K562 (cell line): ENCODE results near the gene GPR27. TPM values are rescaled to one million over a fixed set of nuclear protein-coding genes. Genes with fewer than 3 reads are reported as not detected.

ENCODE experiments used
- ATAC-seq: fragments of 200-7000 bp; cut with Tn5 transposase; 3 replicates; pipeline ENCODE4 v1.9.1; 2020; ENCODE audit warnings: moderate library complexity
- BruUV-seq: library from RNA; stranded (reverse); fragments of 400-500 nt; replicated peaks from 2 replicates; lab custom pipeline; 2021; lab: Mats Ljungman, UMichigan
- CTCF ChIA-PET: fragments of 300-600 bp; formaldehyde crosslinking; extraction: SDS; loops from one replicate; lab custom pipeline; 2021; ENCODE audit warnings: low intra/inter-chr PET ratio; lab: Yijun Ruan, JAX
- POLR2A ChIA-PET: fragments of 300-600, 350-650 bp; sonication (Branson Sonifier 250); formaldehyde crosslinking; extraction: SDS; loops from one replicate; lab custom pipeline; 2021; ENCODE audit warnings: antibody characterized with exemption, inconsistent platforms; lab: Yijun Ruan, JAX
- DNase-seq, 4 experiments: peaks; one replicate each; pipeline versions ENCODE4 v3.0.0 to v3.0.0-alpha.2; 2011 to 2018; ENCODE audit warnings: low spot score in 3 of 4, mixed read lengths in 3 of 4; ENCODE audit errors: extremely low read depth in 1 of 4
- FAIRE-seq: peaks from 2 replicates; lab custom pipeline; 2011; peaks lifted over from hg19 to GRCh38; lab: Jason Lieb, UNC
- H2AFZ ChIP-seq: 2 replicates; pipeline ENCODE4 v1.6.0; 2011; ENCODE audit warnings: low read depth, low read length, control low read depth, inconsistent platforms
- H3K27ac ChIP-seq: fragments of 200-600 bp; 3 replicates; pipeline ENCODE4 v1.8.0; 2011; ENCODE audit warnings: low read depth, mild to moderate bottlenecking, control low read depth, inconsistent platforms, low read length, moderate library complexity, mixed read lengths; ENCODE audit errors: extremely low read depth
- H3K27me3 ChIP-seq, 2 experiments: fragments of 300-600 bp in 1 of 2; 2 replicates in 1 of 2; 3 replicates in 1 of 2; pipeline versions ENCODE4 v1.6.0 to v1.8.0; 2011; ENCODE audit warnings: inconsistent platforms in 2 of 2, low read length in 2 of 2, mild to moderate bottlenecking in 1 of 2, mixed read lengths in 1 of 2, moderate library complexity in 1 of 2; ENCODE audit not compliant: control insufficient read depth in 2 of 2, insufficient read depth in 2 of 2
- H3K36me3 ChIP-seq: fragments of 300-600 bp; 3 replicates; pipeline ENCODE4 v1.8.0; 2011; ENCODE audit warnings: mild to moderate bottlenecking, low read length, inconsistent platforms; ENCODE audit not compliant: control insufficient read depth, insufficient read depth
- H3K4me1 ChIP-seq, 2 experiments: fragments of 200-600 bp in 1 of 2; replicated peaks in 1 of 2; 2 replicates in 1 of 2; 3 replicates in 1 of 2; pipeline versions ENCODE4 v1.5.1 to v1.8.0; 2011; ENCODE audit warnings: inconsistent platforms in 2 of 2, low read length in 2 of 2, mild to moderate bottlenecking in 1 of 2, mixed read lengths in 1 of 2, moderate library complexity in 1 of 2; ENCODE audit not compliant: control insufficient read depth in 2 of 2, insufficient read depth in 2 of 2
- H3K4me2 ChIP-seq: 2 replicates; pipeline ENCODE4 v1.6.1; 2011; ENCODE audit warnings: low read length, control low read depth, inconsistent platforms, mixed read lengths; ENCODE audit not compliant: insufficient read depth
- H3K4me3 ChIP-seq: fragments of 200-600 bp; sonication (generic), shearing (Covaris generic); 2 replicates; pipeline ENCODE4 v1.5.1; 2016; ENCODE audit warnings: control low read depth, inconsistent platforms
- H3K79me2 ChIP-seq: fragments of 200-600 bp; 3 replicates; pipeline ENCODE4 v1.8.0; 2011; ENCODE audit warnings: low read length, inconsistent platforms; ENCODE audit not compliant: control insufficient read depth, insufficient read depth
- H3K9ac ChIP-seq, 2 experiments: 2 replicates each; pipeline versions ENCODE4 v1.6.0 to v1.6.1; 2011; ENCODE audit warnings: low read depth in 2 of 2, low read length in 2 of 2, control low read depth in 1 of 2, inconsistent platforms in 1 of 2, mild to moderate bottlenecking in 1 of 2, mixed read lengths in 1 of 2; ENCODE audit not compliant: insufficient read depth in 1 of 2
- H3K9me1 ChIP-seq: one replicate; pipeline ENCODE4 v1.6.0; 2011; ENCODE audit warnings: inconsistent platforms, mild to moderate bottlenecking, low read length, moderate library complexity; ENCODE audit not compliant: control insufficient read depth, insufficient read depth
- H3K9me3 ChIP-seq: replicated peaks from 2 replicates; pipeline ENCODE4 v1.5.1; 2011; ENCODE audit warnings: low read depth, low read length, inconsistent platforms; ENCODE audit not compliant: control insufficient read depth, insufficient read depth
- H4K20me1 ChIP-seq: replicated peaks from 2 replicates; pipeline ENCODE4 v1.6.1; 2011; ENCODE audit warnings: low read length, inconsistent platforms, mixed read lengths; ENCODE audit not compliant: control insufficient read depth, insufficient read depth
- CC2D1A ChIP-seq: fragments of 450-650 bp; IDR thresholded peaks from 2 replicates; pipeline ENCODE4 v1.6.1; 2017; ENCODE audit warnings: mild to moderate bottlenecking
- EWSR1 ChIP-seq: fragments of 450-650 bp; IDR thresholded peaks from 2 replicates; pipeline ENCODE4 v1.6.1; 2018; ENCODE audit warnings: borderline replicate concordance, mild to moderate bottlenecking, low read depth, moderate library complexity; ENCODE audit not compliant: partially characterized antibody
- HNRNPK ChIP-seq: fragments of 200-400 bp; formaldehyde crosslinking; IDR thresholded peaks from one replicate; pipeline ENCODE4 v1.6.1; 2018; ENCODE audit warnings: mild to moderate bottlenecking, low read depth, low read length; ENCODE audit not compliant: poor library complexity, severe bottlenecking
- ILK ChIP-seq: fragments of 450-650 bp; IDR thresholded peaks from 2 replicates; pipeline ENCODE4 v1.6.1; 2016; ENCODE audit warnings: missing genetic modification characterization, low read depth, mild to moderate bottlenecking, missing compliant biosample characterization, moderate library complexity, borderline replicate concordance
- KDM5B ChIP-seq: fragments of 200-600 bp; sonication (generic); IDR thresholded peaks from 2 replicates; pipeline ENCODE4 v1.6.1; 2012; ENCODE audit warnings: low read depth, mild to moderate bottlenecking, moderate library complexity, low read length, control low read depth, inconsistent platforms; ENCODE audit not compliant: insufficient replicate concordance
- NR3C1 ChIP-seq: sonication (generic); formaldehyde crosslinking; IDR thresholded peaks from 2 replicates; pipeline ENCODE4 v1.8.1; 2022; ENCODE audit warnings: missing genetic modification reagents
- RBFOX2 ChIP-seq: fragments of 200-400 bp; formaldehyde crosslinking; IDR thresholded peaks from 2 replicates; pipeline ENCODE4 v1.6.1; 2017; ENCODE audit warnings: low read depth, mild to moderate bottlenecking, low read length, moderate library complexity
- RBM39 ChIP-seq: fragments of 200-400 bp; formaldehyde crosslinking; optimal IDR thresholded peaks from 2 replicates; pipeline ENCODE3; 2018; ENCODE audit warnings: low read depth, low read length
- SMARCA5 ChIP-seq: fragments of 450-650 bp; IDR thresholded peaks from 2 replicates; pipeline ENCODE4 v1.6.1; 2016
- TOE1 ChIP-seq, 2 experiments: fragments of 450-650 bp in 1 of 2; sonication (generic) in 1 of 2; formaldehyde crosslinking in 1 of 2; IDR thresholded peaks; 2 replicates each; pipeline versions ENCODE4 v1.7.1 to v1.8.0; 2016 to 2022; ENCODE audit warnings: borderline replicate concordance in 2 of 2, mild to moderate bottlenecking in 2 of 2, antibody characterized with exemption in 1 of 2, inconsistent platforms in 1 of 2, low read depth in 1 of 2, missing genetic modification reagents in 1 of 2, moderate library complexity in 1 of 2
- ZEB2 ChIP-seq: fragments of 450-650 bp; IDR thresholded peaks from 2 replicates; pipeline ENCODE4 v1.6.1; 2016
- ZNF12 ChIP-seq: sonication (generic); formaldehyde crosslinking; IDR thresholded peaks from 2 replicates; pipeline ENCODE4 v1.4.0; 2020; ENCODE audit warnings: mild to moderate bottlenecking, missing genetic modification reagents
- ZNF140 ChIP-seq: fragments of 250-450 bp; sonication (Bioruptor Pico); IDR thresholded peaks from 2 replicates; pipeline ENCODE4 v1.8.0; 2021; ENCODE audit warnings: moderate library complexity, mild to moderate bottlenecking, inconsistent platforms
- ZNF696 ChIP-seq: fragments of 250-450 bp; sonication (Bioruptor Pico); conservative IDR thresholded peaks from 2 replicates; pipeline ENCODE4 v1.4.0; 2020; ENCODE audit warnings: mild to moderate bottlenecking, moderate library complexity
- ZNF764 ChIP-seq: fragments of 250-450 bp; sonication (Bioruptor Pico); IDR thresholded peaks from 2 replicates; pipeline ENCODE4 v1.4.0; 2020; ENCODE audit warnings: low read depth, mild to moderate bottlenecking, moderate library complexity
- ZNF785 ChIP-seq: fragments of 250-450 bp; sonication (Bioruptor Pico); IDR thresholded peaks from 2 replicates; pipeline ENCODE4 v1.4.0; 2020; ENCODE audit warnings: mild to moderate bottlenecking
- ZSCAN29 ChIP-seq: fragments of 450-650 bp; IDR thresholded peaks from 2 replicates; pipeline ENCODE4 v1.6.1; 2017
- whole genome bisulfite sequencing: fragments of 100-300 bp; shearing (Covaris generic); methylation state at CpG from one replicate; pipeline ENCODE4 v1.1.6; 2016; ENCODE audit warnings: low coverage, mixed read lengths; ENCODE audit not compliant: insufficient coverage; ENCODE audit errors: missing lambda C conversion rate; 5-methylcytosine and 5-hydroxymethylcytosine counted together
- in situ Hi-C: fragments of 300-500 bp; cut with MboI; formaldehyde crosslinking; loops from 4 replicates; pipeline ENCODE4 v1.15.0; 2018; ENCODE audit warnings: inconsistent platforms, mixed read lengths
- intact Hi-C: fragments of 100-400 bp; cut with micrococcal nuclease; formaldehyde crosslinking; loops from 2 replicates; pipeline ENCODE4 v1.14.2; 2022
- polyA plus RNA-seq, 8 experiments: library from polyadenylated mRNA; depleted of rRNA in 4 of 8; stranded (reverse) in 5 of 8; unstranded in 3 of 8; fragments of >200 nt; fragmentation: Nextera tagmentation in 2 of 8; fragmentation: Illumina TruSeq in 1 of 8; extraction: Ambion mirVana in 2 of 8; extraction: Trizol in 1 of 8; gene quantifications; 2 replicates each; pipeline versions ENCODE4 v1.2.1 to v1.2.3, GENCODE V29; 2011 to 2014; ENCODE audit warnings: inconsistent platforms in 1 of 8, missing spikeins in 1 of 8
- total RNA-seq, 7 experiments: library from RNA; depleted of rRNA in 6 of 7; stranded (reverse); fragments of >200 nt in 6 of 7; fragmentation: Illumina TruSeq in 2 of 7; extraction: Trizol in 2 of 7; gene quantifications; 2 replicates each; pipeline versions ENCODE4 v1.2.1 to v1.2.3, GENCODE V29; 2011 to 2021; ENCODE audit warnings: low replicate concordance in 1 of 7
- TF ChIP-seq, protein P1 (sequence below), 2 experiments: fragments of 450-650 bp in 1 of 2; sonication (generic) in 1 of 2; formaldehyde crosslinking in 1 of 2; IDR thresholded peaks in 1 of 2; conservative IDR thresholded peaks in 1 of 2; 2 replicates each; pipeline versions ENCODE4 v1.6.1 to v1.8.1; 2016 to 2023; ENCODE audit warnings: mild to moderate bottlenecking in 2 of 2, moderate library complexity in 2 of 2, inconsistent platforms in 1 of 2, missing genetic modification reagents in 1 of 2
- TF ChIP-seq, protein P2 (sequence below): conservative IDR thresholded peaks from 2 replicates; pipeline ENCODE4 v1.6.1; 2011; ENCODE audit warnings: low read depth, mild to moderate bottlenecking, low read length; ENCODE audit not compliant: control insufficient read depth
- TF ChIP-seq, protein P3 (sequence below): fragments of 450-650 bp; formaldehyde crosslinking; IDR thresholded peaks from 2 replicates; pipeline ENCODE4 v1.4.0; 2020; ENCODE audit warnings: mild to moderate bottlenecking, moderate library complexity

The GPR27 gene
- total and polyA plus RNA-seq, 9 of the 15 experiments (the other 6 are each of a cell fraction or from before 2014, with no cell fraction given): not detected

- Histone ChIP-seq H3K9me3 (no peaks in the 10 kb centered on the region), H3K4me2 (no peak overlapping the region), H3K4me3 (no peak overlapping the region), H2AFZ (no peak overlapping the region), H3K4me1 (no peaks in the 10 kb centered on the region; a peak in 1 of 5 replicates), H4K20me1 (no peaks in the 10 kb centered on the region), H3K9ac (no peak overlapping the region), H3K27ac (no peak overlapping the region), H3K36me3 (no peaks in the 10 kb centered on the region), H3K27me3 (peaks cover 6 to 21% of the 10 kb centered on the region in 2 experiments), H3K9me1 (no peaks in the 10 kb centered on the region), H3K79me2 (no peaks in the 10 kb centered on the region)
- no TSS peak for BruUV-seq
- in situ Hi-C loops (loop anchor here (10.0 to 25.0 kb wide), 2 partner anchors 1107 to 1369 kb away; no protein-coding TSS in a partner anchor), intact Hi-C loops (loop anchor here (10.0 kb wide), 2 partner anchors 547 to 1367 kb away; no protein-coding TSS in a partner anchor)
- ATAC-seq (no peak), FAIRE-seq (no peak), DNase-seq (no peak)
- POLR2A ChIA-PET: no interaction called here
- CTCF ChIA-PET: no interaction called here
- TF ChIP-seq TOE1 (IDR thresholded peaks at IDR 0.05; ENCODE audit: borderline replicate concordance) (no peak), TOE1 (CRISPR knock-in tag; IDR thresholded peaks at IDR 0.05; ENCODE audit: borderline replicate concordance, low read depth) (no peak), NR3C1 (CRISPR knock-in tag) (no peak), EWSR1 (no peak), CC2D1A (no peak), ZSCAN29 (no peak), RBM39 (no peak), RBFOX2 (no peak), ZNF696 (CRISPR knock-in tag) (no peak), ZNF785 (CRISPR knock-in tag) (no peak), ZNF12 (no peak), KDM5B (no peak), ILK (no peak), ZNF140 (CRISPR knock-in tag) (no peak), ZEB2 (no peak), ZNF764 (CRISPR knock-in tag) (no peak), SMARCA5 (no peak), HNRNPK (no peak)
- TF ChIP-seq, protein P1, sequence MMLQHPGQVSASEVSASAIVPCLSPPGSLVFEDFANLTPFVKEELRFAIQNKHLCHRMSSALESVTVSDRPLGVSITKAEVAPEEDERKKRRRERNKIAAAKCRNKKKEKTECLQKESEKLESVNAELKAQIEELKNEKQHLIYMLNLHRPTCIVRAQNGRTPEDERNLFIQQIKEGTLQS (IDR thresholded peaks at IDR 0.05): no peak
- TF ChIP-seq, protein P1 (CRISPR knock-in tag; conservative IDR thresholded peaks at IDR 0.05): no peak
- TF ChIP-seq, protein P2, sequence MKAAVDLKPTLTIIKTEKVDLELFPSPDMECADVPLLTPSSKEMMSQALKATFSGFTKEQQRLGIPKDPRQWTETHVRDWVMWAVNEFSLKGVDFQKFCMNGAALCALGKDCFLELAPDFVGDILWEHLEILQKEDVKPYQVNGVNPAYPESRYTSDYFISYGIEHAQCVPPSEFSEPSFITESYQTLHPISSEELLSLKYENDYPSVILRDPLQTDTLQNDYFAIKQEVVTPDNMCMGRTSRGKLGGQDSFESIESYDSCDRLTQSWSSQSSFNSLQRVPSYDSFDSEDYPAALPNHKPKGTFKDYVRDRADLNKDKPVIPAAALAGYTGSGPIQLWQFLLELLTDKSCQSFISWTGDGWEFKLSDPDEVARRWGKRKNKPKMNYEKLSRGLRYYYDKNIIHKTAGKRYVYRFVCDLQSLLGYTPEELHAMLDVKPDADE: no peak
- TF ChIP-seq, protein P3, sequence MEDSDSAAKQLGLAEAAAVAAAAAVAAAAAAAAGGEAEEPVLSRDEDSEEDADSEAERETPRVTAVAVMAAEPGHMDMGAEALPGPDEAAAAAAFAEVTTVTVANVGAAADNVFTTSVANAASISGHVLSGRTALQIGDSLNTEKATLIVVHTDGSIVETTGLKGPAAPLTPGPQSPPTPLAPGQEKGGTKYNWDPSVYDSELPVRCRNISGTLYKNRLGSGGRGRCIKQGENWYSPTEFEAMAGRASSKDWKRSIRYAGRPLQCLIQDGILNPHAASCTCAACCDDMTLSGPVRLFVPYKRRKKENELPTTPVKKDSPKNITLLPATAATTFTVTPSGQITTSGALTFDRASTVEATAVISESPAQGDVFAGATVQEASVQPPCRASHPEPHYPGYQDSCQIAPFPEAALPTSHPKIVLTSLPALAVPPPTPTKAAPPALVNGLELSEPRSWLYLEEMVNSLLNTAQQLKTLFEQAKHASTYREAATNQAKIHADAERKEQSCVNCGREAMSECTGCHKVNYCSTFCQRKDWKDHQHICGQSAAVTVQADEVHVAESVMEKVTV (CRISPR knock-in tag): no peak
- WGBS: 3% methylated on average over 4 of the region's 4 CpGs
Observed at GRCh38 chr3:71718072-71718471, 35.6 kb upstream of the GPR27 start.
